SK-N-SH (cell line): Measurements from ENCODE around the gene IL18R1. TPM values are rescaled to one million over a fixed set of nuclear protein-coding genes. Genes with fewer than 3 reads are reported as not detected.

Experiments
- CTCF ChIP-seq: fragments of 200-600 bp; sonication (generic); IDR thresholded peaks from 2 replicates; pipeline ENCODE4 v1.6.1; 2017; ENCODE audit warnings: antibody characterized with exemption, mild to moderate bottlenecking, moderate library complexity
- JUND ChIP-seq: IDR thresholded peaks from 2 replicates; pipeline ENCODE4 v1.4.0; 2012
- MEF2A ChIP-seq: IDR thresholded peaks from 2 replicates; pipeline ENCODE4 v1.4.0; 2012; ENCODE audit warnings: low read depth, borderline replicate concordance
- polyA plus RNA-seq, 3 experiments: library from polyadenylated mRNA; depleted of rRNA; stranded (reverse); fragments of >200 nt; gene quantifications; 2 replicates each; pipeline ENCODE4 v1.2.3, GENCODE V29; 2012
- small RNA-seq, 7 experiments: library from RNA; depleted of rRNA; stranded (forward); fragments of <200 nt; gene quantifications; one replicate each; pipeline ENCODE3, GENCODE V24; 2012

The IL18R1 gene
- polyA plus RNA-seq, 1 of the 3 experiments (the other 2 are of a cell fraction) = not detected

GRCh38 chr2:102446936-102447335 lies 91.3 kb downstream of the IL18R1 start (continued):
- TF ChIP-seq CTCF (no peak), JUND (no peak), MEF2A (no peak)

Small RNAs within 50 kb of the gene (small RNA-seq; reads per million reads assigned to genes)
- 0 reads per million in 7 experiments for gene MIR4772

Other genes with a start within 250 kb of the IL18R1 start
- 13.3 and 20.5 TPM in 2 replicates for gene IL1R1, start 213.1 kb upstream of the IL18R1 start, polyA plus RNA-seq (2012; rRNA removed)
- 0.05 TPM in 1 of 2 replicates, not detected in the other for gene IL1RL2, start 168.8 kb upstream of the IL18R1 start, polyA plus RNA-seq (2012; rRNA removed)
- not detected in 2 replicates for gene IL1RL1, start 44.2 kb upstream of the IL18R1 start, polyA plus RNA-seq (2012; rRNA removed)
- not detected in 2 replicates for gene IL18RAP, start 67.4 kb downstream of the IL18R1 start, polyA plus RNA-seq (2012; rRNA removed)
- gene SLC9A4, start 117.4 kb downstream of the IL18R1 start, polyA plus RNA-seq (2012; rRNA removed) = 0.07 and 0.11 TPM in 2 replicates